Mucosa of descending colon (tissue), 3 donors: ENCODE data around the gene KIF21B. TPM values are rescaled to one million over a fixed set of nuclear protein-coding genes. Genes with fewer than 3 reads are reported as not detected.

Source experiments
- ATAC-seq: fragments of 200-7000 bp; cut with Tn5 transposase; one replicate; pipeline ENCODE4 v1.9.1; 2020; ENCODE audit warnings: mild to moderate bottlenecking, moderate library complexity
- DNase-seq, 3 donors: peaks; one replicate each; pipeline ENCODE4 v3.0.0-alpha.2; 2020
- H3K36me3 ChIP-seq: fragments of 200-600 bp; one replicate; pipeline ENCODE4 v1.8.0; 2021; ENCODE audit warnings: low read depth, mild to moderate bottlenecking
- H3K4me1 ChIP-seq: fragments of 200-600 bp; one replicate; pipeline ENCODE4 v1.8.0; 2021; ENCODE audit warnings: low read depth, mild to moderate bottlenecking
- H3K4me3 ChIP-seq: fragments of 200-600 bp; one replicate; pipeline ENCODE4 v1.8.0; 2021; ENCODE audit warnings: mild to moderate bottlenecking
- H3K9me3 ChIP-seq: fragments of 200-600 bp; one replicate; pipeline ENCODE4 v1.8.0; 2021; ENCODE audit warnings: mild to moderate bottlenecking
- CTCF ChIP-seq: fragments of 200-600 bp; IDR thresholded peaks from one replicate; pipeline ENCODE4 v1.8.0; 2022; ENCODE audit warnings: antibody characterized with exemption, mild to moderate bottlenecking
- intact Hi-C, 2 donors: fragments of 100-400 bp; cut with DNase I in 1 of 2; cut with micrococcal nuclease in 1 of 2; formaldehyde crosslinking; loops; one replicate each; pipeline versions ENCODE4 v1.11.0 to v1.11.1; 2022; cut with DNase I, micrococcal nuclease
- total RNA-seq, 3 donors: library from RNA; stranded (reverse); fragmentation: NEBNext Ultra II Directional in 2 of 3; extraction: Animal tissue kit (Norgen Biotek cat#: 25700) in 2 of 3; gene quantifications; one replicate each; pipeline versions ENCODE4 v1.2.1 to v1.2.4, GENCODE V29; 2021 to 2023
- donor health status: DM: no; HTN: no; CAD: no; lungs with moderate emphysema.
- donor health status: DM: no; HTN: no; CAD: no.
- donor health status: DM: no; HTN: yes; CAD: no.

The KIF21B gene
- total RNA-seq, 3 donors from 2014 or later: 3.2 to 10.5 (median 4.0) TPM

GRCh38 chr1:200982071-200982945 is 41.2 kb downstream of the KIF21B start:
- Histone ChIP-seq H3K9me3 (no peaks in the 10 kb centered on the region), H3K36me3 (no peaks in the 10 kb centered on the region), H3K4me1 (no peaks in the 10 kb centered on the region), H3K4me3 (no peak overlapping the region)
- TF ChIP-seq CTCF: no peak
- ATAC-seq (no peak), DNase-seq (peak in 1 of 3 donors; percentile 33)
- intact Hi-C loops: no loop called here

- Histone ChIP-seq H3K4me1 (no peaks in the 10 kb centered on the region), H3K36me3 (no peaks in the 10 kb centered on the region), H3K4me3 (no peak overlapping the region), H3K9me3 (no peaks in the 10 kb centered on the region)
- no peak for ATAC-seq
- no peak for TF ChIP-seq CTCF
- intact Hi-C loops: no loop called here
- DNase-seq: no peak
Observed at GRCh38 chr1:200981278-200981677, 42.2 kb downstream of the KIF21B start.

GRCh38 chr1:200980873-200981272 is 42.6 kb downstream of the KIF21B start:
- Histone ChIP-seq H3K4me1 (no peaks in the 10 kb centered on the region), H3K9me3 (no peaks in the 10 kb centered on the region), H3K4me3 (no peak overlapping the region), H3K36me3 (no peaks in the 10 kb centered on the region)
- intact Hi-C loops: no loop called here
- DNase-seq: peak in 1 of 3 donors; percentile 37
- ATAC-seq: no peak
- no peak for TF ChIP-seq CTCF

GRCh38 chr1:200980452-200980772 is 43.1 kb downstream of the KIF21B start:
- intact Hi-C loops: no loop called here
- no peaks in the 10 kb centered on the region for H3K4me1 ChIP-seq
- no peak for TF ChIP-seq CTCF
- no peaks in the 10 kb centered on the region for H3K9me3 ChIP-seq
- no peaks in the 10 kb centered on the region for H3K36me3 ChIP-seq
- DNase-seq: no peak
- peak; percentile 68 for ATAC-seq
- H3K4me3 ChIP-seq: no peak overlapping the region

GRCh38 chr1:200979574-200980451 is 43.7 kb downstream of the KIF21B start:
- ATAC-seq (peak; percentile 72), DNase-seq (peak; percentile 56 to 68 (median 66))
- Histone ChIP-seq H3K36me3 (no peaks in the 10 kb centered on the region), H3K4me3 (no peak overlapping the region), H3K4me1 (no peaks in the 10 kb centered on the region), H3K9me3 (no peaks in the 10 kb centered on the region)
- intact Hi-C loops: no loop called here
- peak; percentile 40 for TF ChIP-seq CTCF
